SK-N-SH (cell line): Measurements from ENCODE around the gene SLC16A5. TPM values are rescaled to one million over a fixed set of nuclear protein-coding genes. Genes with fewer than 3 reads are reported as not detected.
A peak's percentile ranks its signal among the peaks of the same experiment; 100 is the strongest.

Experiments used
- CTCF ChIA-PET: fragments of 300-600, 350-600 bp; formaldehyde crosslinking; extraction: SDS; loops from one replicate; lab custom pipeline; 2021; lab: Yijun Ruan, JAX
- POLR2A ChIA-PET: fragments of 350-600 bp; sonication (Branson Sonifier 250); formaldehyde crosslinking; extraction: SDS; loops from one replicate; lab custom pipeline; 2020; ENCODE audit warnings: antibody characterized with exemption, inconsistent platforms; lab: Yijun Ruan, JAX
- DNase-seq: peaks from one replicate; pipeline ENCODE4 v3.0.0; 2012
- H2AFZ ChIP-seq: fragments of 200-600 bp; sonication (generic); 2 replicates; pipeline ENCODE4 v1.8.1; 2016; ENCODE audit warnings: antibody characterized with exemption, mild to moderate bottlenecking, low read depth
- H3F3A ChIP-seq: fragments of 200-600 bp; sonication (generic); replicated peaks from 2 replicates; pipeline ENCODE3; 2016; ENCODE audit warnings: antibody characterized with exemption, mild to moderate bottlenecking; ENCODE audit not compliant: insufficient read depth
- H3K27ac ChIP-seq, 2 experiments: fragments of 200-500 bp in 1 of 2; fragments of 200-600 bp in 1 of 2; sonication (Bioruptor generic) in 1 of 2; sonication (generic), shearing (Covaris generic) in 1 of 2; 2 replicates each; pipeline versions ENCODE4 v1.5.1 to v1.6.1; 2014 to 2016; ENCODE audit warnings: low read depth in 2 of 2, inconsistent platforms in 1 of 2, low read length in 1 of 2, mild to moderate bottlenecking in 1 of 2, mixed read lengths in 1 of 2
- H3K27me3 ChIP-seq: fragments of 200-600 bp; sonication (generic), shearing (Covaris generic); 2 replicates; pipeline ENCODE4 v1.6.1; 2016; ENCODE audit warnings: mixed run types; ENCODE audit not compliant: insufficient read depth
- H3K36me3 ChIP-seq, 2 experiments: fragments of 200-500 bp in 1 of 2; fragments of 200-600 bp in 1 of 2; sonication (Bioruptor generic) in 1 of 2; sonication (generic) in 1 of 2; replicated peaks in 1 of 2; 2 replicates each; pipeline versions ENCODE3 to v1.5.1; 2014 to 2016; ENCODE audit warnings: low read length in 1 of 2, mild to moderate bottlenecking in 1 of 2; ENCODE audit not compliant: insufficient read depth in 2 of 2, control insufficient read depth in 1 of 2
- H3K4me1 ChIP-seq, 2 experiments: fragments of 200-500 bp in 1 of 2; fragments of 200-600 bp in 1 of 2; sonication (Bioruptor generic) in 1 of 2; sonication (generic), shearing (Covaris generic) in 1 of 2; 2 replicates each; pipeline versions ENCODE4 v1.5.1 to v1.6.1; 2014 to 2016; ENCODE audit warnings: low read depth in 1 of 2, low read length in 1 of 2, mixed run types in 1 of 2; ENCODE audit not compliant: insufficient read depth in 2 of 2, control insufficient read depth in 1 of 2
- H3K4me2 ChIP-seq: fragments of 200-600 bp; sonication (generic), shearing (Covaris generic); 2 replicates; pipeline ENCODE4 v1.6.1; 2017; ENCODE audit warnings: mixed run types
- H3K4me3 ChIP-seq, 2 experiments: fragments of 200-500 bp in 1 of 2; fragments of 200-600 bp in 1 of 2; sonication (Bioruptor generic) in 1 of 2; sonication (generic), shearing (Covaris generic) in 1 of 2; 2 replicates each; pipeline versions ENCODE4 v1.5.1 to v1.8.1; 2014 to 2016; ENCODE audit warnings: low read depth in 2 of 2, inconsistent platforms in 1 of 2, low read length in 1 of 2, mild to moderate bottlenecking in 1 of 2, mixed read lengths in 1 of 2, moderate library complexity in 1 of 2
- H3K79me2 ChIP-seq: fragments of 200-600 bp; sonication (generic); 2 replicates; pipeline ENCODE4 v1.8.1; 2017; ENCODE audit warnings: mild to moderate bottlenecking; ENCODE audit not compliant: insufficient read depth
- H3K9ac ChIP-seq: fragments of 200-600 bp; sonication (generic); 2 replicates; pipeline ENCODE4 v1.6.1; 2017; ENCODE audit warnings: mixed run types
- H3K9me2 ChIP-seq: fragments of 200-600 bp; sonication (generic); 2 replicates; pipeline ENCODE4 v1.6.1; 2017; ENCODE audit warnings: mixed run types
- H3K9me3 ChIP-seq: fragments of 200-600 bp; sonication (generic); 2 replicates; pipeline ENCODE4 v1.6.1; 2017; ENCODE audit warnings: mixed run types, mild to moderate bottlenecking, moderate library complexity
- H4K20me1 ChIP-seq: fragments of 200-600 bp; sonication (generic); 2 replicates; pipeline ENCODE4 v1.6.1; 2017; ENCODE audit warnings: mild to moderate bottlenecking, mixed run types; ENCODE audit not compliant: insufficient read depth
- CHD2 ChIP-seq: fragments of 150-350 bp; IDR thresholded peaks from 2 replicates; pipeline ENCODE4 v1.6.1; 2018; ENCODE audit warnings: low read length; ENCODE audit not compliant: partially characterized antibody
- ELF1 ChIP-seq: IDR thresholded peaks from 2 replicates; pipeline ENCODE4 v1.4.0; 2012
- EZH2phosphoT487 ChIP-seq: fragments of 200-600 bp; sonication (generic); IDR thresholded peaks from 2 replicates; pipeline ENCODE4 v1.6.1; 2017; ENCODE audit warnings: low read depth, mixed run types, mild to moderate bottlenecking, antibody characterized with exemption, moderate library complexity, borderline replicate concordance
- FOXM1 ChIP-seq: IDR thresholded peaks from 2 replicates; pipeline ENCODE4 v1.4.0; 2012; ENCODE audit warnings: low read depth, mild to moderate bottlenecking
- GATA2 ChIP-seq: sonication (generic); formaldehyde crosslinking; IDR thresholded peaks from 2 replicates; pipeline ENCODE4 v1.5.0; 2020; ENCODE audit warnings: mild to moderate bottlenecking, missing genetic modification reagents
- MEF2A ChIP-seq: IDR thresholded peaks from 2 replicates; pipeline ENCODE4 v1.4.0; 2012; ENCODE audit warnings: low read depth, borderline replicate concordance
- MXI1 ChIP-seq: IDR thresholded peaks from 2 replicates; pipeline ENCODE4 v1.6.1; 2012; ENCODE audit warnings: mild to moderate bottlenecking, low read depth, low read length, improper control_type of control experiment
- RFX5 ChIP-seq: IDR thresholded peaks from 2 replicates; pipeline ENCODE4 v1.6.1; 2012; ENCODE audit warnings: mild to moderate bottlenecking, improper control_type of control experiment, low read length
- TAF1 ChIP-seq: IDR thresholded peaks from 2 replicates; pipeline ENCODE4 v1.6.1; 2012; ENCODE audit warnings: low read depth, mild to moderate bottlenecking, low read length, moderate library complexity, borderline replicate concordance
- TCF12 ChIP-seq: IDR thresholded peaks from 2 replicates; pipeline ENCODE4 v1.4.0; 2012
- WGBS: methylation state at CpG from one replicate; pipeline ENCODE4 v1.1.6; 2017; ENCODE audit warnings: low lambda C conversion rate; 5-methylcytosine and 5-hydroxymethylcytosine counted together
- polyA plus RNA-seq, 3 experiments: library from polyadenylated mRNA; depleted of rRNA; stranded (reverse); fragments of >200 nt; gene quantifications; 2 replicates each; pipeline ENCODE4 v1.2.3, GENCODE V29; 2012
- TF ChIP-seq, protein P1 (sequence below): fragments of 150-350 bp; IDR thresholded peaks from 2 replicates; pipeline ENCODE4 v1.6.1; 2016; ENCODE audit warnings: mild to moderate bottlenecking, low read depth, low read length
- TF ChIP-seq, protein P2 (sequence below): IDR thresholded peaks from 2 replicates; pipeline ENCODE4; 2012
- TF ChIP-seq, protein P3 (sequence below): fragments of 150-350 bp; IDR thresholded peaks from 2 replicates; pipeline ENCODE4 v1.6.1; 2017; ENCODE audit warnings: antibody characterized with exemption, low read length, low read depth, borderline replicate concordance
- TF ChIP-seq, protein P4 (sequence below): fragments of 200-600 bp; sonication (generic); IDR thresholded peaks from 2 replicates; pipeline ENCODE4 v1.6.1; 2017; ENCODE audit warnings: antibody characterized with exemption, mild to moderate bottlenecking, moderate library complexity

SLC16A5 gene
- polyA plus RNA-seq, 1 of the 3 experiments (the other 2 are of a cell fraction): 0.03 TPM

DNA sequence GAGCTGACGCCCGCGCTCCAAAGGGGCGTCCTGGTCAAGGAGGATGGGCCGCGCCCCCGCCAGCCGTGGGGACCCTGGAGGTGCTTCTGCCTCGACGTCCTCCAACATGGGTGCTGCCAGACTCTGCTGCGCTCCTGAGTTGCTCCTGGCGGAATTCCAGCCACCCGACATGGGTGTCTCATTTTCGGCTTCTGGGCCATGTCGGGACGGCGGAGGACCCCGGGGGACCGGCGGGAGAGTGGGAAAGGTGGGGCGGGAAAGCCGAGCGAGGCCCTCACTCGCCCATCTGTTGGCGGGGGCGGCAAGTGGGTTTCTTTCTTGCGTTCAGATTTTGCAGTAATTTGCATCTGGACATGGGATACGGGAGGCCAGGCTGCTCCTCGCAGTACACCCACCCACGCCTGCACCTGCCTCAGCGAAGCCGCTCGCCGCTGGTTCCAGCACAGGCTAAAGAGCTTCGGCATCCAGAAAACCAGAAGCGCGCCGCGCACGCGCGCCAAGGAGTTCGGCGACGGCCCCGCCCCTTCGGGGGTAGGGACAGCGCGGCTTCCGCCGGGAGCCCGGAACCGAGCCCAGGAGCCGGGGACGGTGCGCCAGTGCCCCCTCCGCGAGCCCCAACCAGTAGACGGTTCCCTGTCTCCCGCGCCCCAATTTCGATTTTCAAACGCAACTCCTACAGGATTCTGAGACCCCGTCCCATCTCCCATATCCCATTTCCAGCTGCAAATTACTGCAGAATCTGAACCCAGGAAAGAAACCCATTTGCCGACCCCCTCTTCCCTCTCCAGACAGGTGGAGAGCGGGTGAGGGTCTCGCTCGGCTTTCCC is 21.9 kb downstream of the SLC16A5 start, which contains the start of gene ARMC7 (continued):
- TF ChIP-seq CHD2: peak; percentile 45
- TF ChIP-seq, protein P1, sequence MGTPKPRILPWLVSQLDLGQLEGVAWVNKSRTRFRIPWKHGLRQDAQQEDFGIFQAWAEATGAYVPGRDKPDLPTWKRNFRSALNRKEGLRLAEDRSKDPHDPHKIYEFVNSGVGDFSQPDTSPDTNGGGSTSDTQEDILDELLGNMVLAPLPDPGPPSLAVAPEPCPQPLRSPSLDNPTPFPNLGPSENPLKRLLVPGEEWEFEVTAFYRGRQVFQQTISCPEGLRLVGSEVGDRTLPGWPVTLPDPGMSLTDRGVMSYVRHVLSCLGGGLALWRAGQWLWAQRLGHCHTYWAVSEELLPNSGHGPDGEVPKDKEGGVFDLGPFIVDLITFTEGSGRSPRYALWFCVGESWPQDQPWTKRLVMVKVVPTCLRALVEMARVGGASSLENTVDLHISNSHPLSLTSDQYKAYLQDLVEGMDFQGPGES: no peak
- no peak for TF ChIP-seq EZH2phosphoT487
- TF ChIP-seq ELF1: peak; percentile 62
- peak; percentile 88 for TF ChIP-seq MXI1
- TF ChIP-seq, protein P2, sequence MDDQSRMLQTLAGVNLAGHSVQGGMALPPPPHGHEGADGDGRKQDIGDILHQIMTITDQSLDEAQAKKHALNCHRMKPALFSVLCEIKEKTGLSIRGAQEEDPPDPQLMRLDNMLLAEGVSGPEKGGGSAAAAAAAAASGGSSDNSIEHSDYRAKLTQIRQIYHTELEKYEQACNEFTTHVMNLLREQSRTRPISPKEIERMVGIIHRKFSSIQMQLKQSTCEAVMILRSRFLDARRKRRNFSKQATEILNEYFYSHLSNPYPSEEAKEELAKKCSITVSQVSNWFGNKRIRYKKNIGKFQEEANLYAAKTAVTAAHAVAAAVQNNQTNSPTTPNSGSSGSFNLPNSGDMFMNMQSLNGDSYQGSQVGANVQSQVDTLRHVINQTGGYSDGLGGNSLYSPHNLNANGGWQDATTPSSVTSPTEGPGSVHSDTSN: no peak; the same call in 1 of the 2 replicates
- TF ChIP-seq TCF12: no peak
- TF ChIP-seq MEF2A: no peak
- TF ChIP-seq, protein P3, sequence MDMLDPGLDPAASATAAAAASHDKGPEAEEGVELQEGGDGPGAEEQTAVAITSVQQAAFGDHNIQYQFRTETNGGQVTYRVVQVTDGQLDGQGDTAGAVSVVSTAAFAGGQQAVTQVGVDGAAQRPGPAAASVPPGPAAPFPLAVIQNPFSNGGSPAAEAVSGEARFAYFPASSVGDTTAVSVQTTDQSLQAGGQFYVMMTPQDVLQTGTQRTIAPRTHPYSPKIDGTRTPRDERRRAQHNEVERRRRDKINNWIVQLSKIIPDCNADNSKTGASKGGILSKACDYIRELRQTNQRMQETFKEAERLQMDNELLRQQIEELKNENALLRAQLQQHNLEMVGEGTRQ: no peak

DNA sequence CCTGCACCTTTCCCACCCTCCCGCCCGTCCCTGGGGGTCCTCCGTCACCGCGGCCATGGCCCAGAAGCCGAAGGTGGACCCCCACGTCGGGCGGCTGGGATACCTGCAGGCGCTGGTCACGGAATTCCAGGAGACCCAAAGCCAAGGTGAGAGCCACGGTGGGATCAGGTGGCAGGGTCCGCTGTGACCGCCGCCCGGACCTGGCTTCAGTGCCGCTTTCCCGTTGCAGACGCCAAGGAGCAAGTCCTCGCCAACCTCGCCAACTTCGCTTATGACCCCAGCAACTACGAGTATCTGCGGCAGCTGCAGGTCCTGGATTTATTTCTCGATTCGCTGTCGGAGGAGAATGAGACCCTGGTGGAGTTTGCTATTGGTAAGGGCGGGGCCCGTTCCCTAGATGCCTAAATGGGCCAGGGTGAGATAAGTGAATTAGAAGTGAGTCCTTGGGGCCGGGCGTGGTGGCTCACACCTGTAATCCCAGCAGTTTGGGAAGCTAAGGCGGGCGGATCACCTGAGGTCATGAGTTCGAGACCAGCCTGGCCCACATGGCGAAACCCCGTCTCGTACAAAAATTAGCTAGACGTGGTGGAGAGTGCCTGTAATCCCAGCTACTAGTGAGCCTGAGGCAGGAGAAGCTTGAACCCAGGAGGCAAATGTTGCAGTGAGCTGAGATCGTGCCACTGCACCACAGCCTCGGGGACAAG is 22.6 kb downstream of the SLC16A5 start:
- Histone ChIP-seq H3K9me3 (no peaks in the 10 kb centered on the region), H3K4me3 (peak overlapping the region; percentile 67 to 75), H3K27me3 (no peaks in the 10 kb centered on the region), H3K36me3 (peaks cover 0 to 6% of the 10 kb centered on the region in 2 experiments), H3F3A (peaks cover 19% of the 10 kb centered on the region), H4K20me1 (no peaks in the 10 kb centered on the region), H3K79me2 (peaks cover 16% of the 10 kb centered on the region; the same call in 1 of the 2 replicates), H3K4me1 (peaks cover 0 to 24% of the 10 kb centered on the region in 2 experiments; a peak in 1 of 4 replicates), H3K9ac (peak overlapping the region; percentile 66; the same call in 1 of the 2 replicates), H3K27ac (peak overlapping the region in 1 of 2 experiments; percentile 60; a peak in 2 of 4 replicates), H3K9me2 (no peaks in the 10 kb centered on the region), H3K4me2 (peak overlapping the region; percentile 94), H2AFZ (peak overlapping the region; percentile 98)
- ChIA-PET POLR2A (interaction anchor here (0.6 to 2.9 kb wide), 8 partner anchors 19 to 123 kb away, joined by 3 to 12 read pairs (median 6); partner anchors contain the start of genes CDR2L, JPT1, NT5C and NUP85), CTCF (interaction anchor here (0.8 to 11.4 kb wide), 12 partner anchors 9 to 302 kb away, joined by 3 to 422 read pairs (median 4); partner anchors contain the start of genes MIF4GD, NT5C and NUP85)
- 21% methylated on average over 39 of the region's 40 CpGs for WGBS
- DNase-seq: no peak
- TF ChIP-seq ELF1 (no peak), GATA2 (no peak), FOXM1 (no peak), TAF1 (no peak), RFX5 (no peak)
- TF ChIP-seq, protein P4, sequence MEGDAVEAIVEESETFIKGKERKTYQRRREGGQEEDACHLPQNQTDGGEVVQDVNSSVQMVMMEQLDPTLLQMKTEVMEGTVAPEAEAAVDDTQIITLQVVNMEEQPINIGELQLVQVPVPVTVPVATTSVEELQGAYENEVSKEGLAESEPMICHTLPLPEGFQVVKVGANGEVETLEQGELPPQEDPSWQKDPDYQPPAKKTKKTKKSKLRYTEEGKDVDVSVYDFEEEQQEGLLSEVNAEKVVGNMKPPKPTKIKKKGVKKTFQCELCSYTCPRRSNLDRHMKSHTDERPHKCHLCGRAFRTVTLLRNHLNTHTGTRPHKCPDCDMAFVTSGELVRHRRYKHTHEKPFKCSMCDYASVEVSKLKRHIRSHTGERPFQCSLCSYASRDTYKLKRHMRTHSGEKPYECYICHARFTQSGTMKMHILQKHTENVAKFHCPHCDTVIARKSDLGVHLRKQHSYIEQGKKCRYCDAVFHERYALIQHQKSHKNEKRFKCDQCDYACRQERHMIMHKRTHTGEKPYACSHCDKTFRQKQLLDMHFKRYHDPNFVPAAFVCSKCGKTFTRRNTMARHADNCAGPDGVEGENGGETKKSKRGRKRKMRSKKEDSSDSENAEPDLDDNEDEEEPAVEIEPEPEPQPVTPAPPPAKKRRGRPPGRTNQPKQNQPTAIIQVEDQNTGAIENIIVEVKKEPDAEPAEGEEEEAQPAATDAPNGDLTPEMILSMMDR: no peak
